HepG2 (cell line): ENCODE data around the gene CLIP2. TPM values are rescaled to one million over a fixed set of nuclear protein-coding genes. Genes with fewer than 3 reads are reported as not detected.

Experiments used
- EP300 ChIP-seq, 3 experiments: sonication (generic) in 1 of 3; formaldehyde crosslinking in 1 of 3; IDR thresholded peaks; 2 replicates each; pipeline versions ENCODE4 v1.5.1 to v1.6.1; 2011 to 2020; ENCODE audit warnings: low read depth in 2 of 3, low read length in 2 of 3, borderline replicate concordance in 1 of 3, improper control_type of control experiment in 1 of 3, mild to moderate bottlenecking in 1 of 3, missing genetic modification reagents in 1 of 3, moderate library complexity in 1 of 3
- PAXIP1 ChIP-seq: sonication (generic); formaldehyde crosslinking; conservative IDR thresholded peaks from 2 replicates; pipeline ENCODE4 v1.4.0; 2020; ENCODE audit warnings: mild to moderate bottlenecking, missing genetic modification reagents, moderate library complexity
- PPARG ChIP-seq: conservative IDR thresholded peaks from 2 replicates; pipeline ENCODE4 v1.6.1; 2016; ENCODE audit warnings: missing biosample characterization, missing genetic modification reagents
- TMF1 ChIP-seq: sonication (generic); formaldehyde crosslinking; IDR thresholded peaks from 2 replicates; pipeline ENCODE4 v1.8.1; 2022; ENCODE audit warnings: low read depth, missing genetic modification reagents
- TP53 ChIP-seq: sonication (generic); formaldehyde crosslinking; conservative IDR thresholded peaks from 2 replicates; pipeline ENCODE4 v1.4.0; 2020; ENCODE audit warnings: missing genetic modification reagents
- ZBTB10 ChIP-seq: sonication (generic); formaldehyde crosslinking; IDR thresholded peaks from 2 replicates; pipeline ENCODE4 v1.4.0; 2020; ENCODE audit warnings: missing genetic modification reagents, borderline replicate concordance
- ZNF639 ChIP-seq: conservative IDR thresholded peaks from 2 replicates; pipeline ENCODE4 v1.6.1; 2018; ENCODE audit warnings: missing genetic modification reagents
- ZNF747 ChIP-seq: sonication (generic); formaldehyde crosslinking; IDR thresholded peaks from 2 replicates; pipeline ENCODE4 v1.8.1; 2023; ENCODE audit warnings: missing genetic modification reagents, mild to moderate bottlenecking, borderline replicate concordance
- ZNF777 ChIP-seq: sonication (generic); formaldehyde crosslinking; IDR thresholded peaks from 2 replicates; pipeline ENCODE4 v1.4.0; 2020; ENCODE audit warnings: missing genetic modification reagents
- ZZZ3 ChIP-seq: sonication (generic); formaldehyde crosslinking; IDR thresholded peaks from 2 replicates; pipeline ENCODE4 v1.4.0; 2020; ENCODE audit warnings: missing genetic modification reagents, mild to moderate bottlenecking, borderline replicate concordance
- polyA plus RNA-seq, 8 experiments: library from polyadenylated mRNA; depleted of rRNA in 3 of 8; stranded (reverse) in 7 of 8; unstranded in 1 of 8; fragments of >200 nt; fragmentation: Illumina TruSeq in 4 of 8; extraction: Trizol in 4 of 8; gene quantifications; 2 replicates each; pipeline versions ENCODE4 v1.2.1 to v1.2.3, GENCODE V29; 2011 to 2016; ENCODE audit warnings: low read depth in 4 of 8, missing spikeins in 1 of 8, mixed read lengths in 1 of 8; ENCODE audit not compliant: insufficient read depth in 1 of 8
- total RNA-seq, 5 experiments: library from RNA; depleted of rRNA; stranded (reverse); fragments of >200 nt; fragmentation: Illumina TruSeq; extraction: Trizol; gene quantifications; 2 replicates each; pipeline ENCODE4 v1.2.3, GENCODE V29; 2016; ENCODE audit warnings: low read depth in 1 of 5
- TF ChIP-seq, protein P1 (sequence below): sonication (generic); formaldehyde crosslinking; IDR thresholded peaks from 2 replicates; pipeline ENCODE4 v1.4.0; 2020; ENCODE audit warnings: missing genetic modification reagents
- TF ChIP-seq, protein P2 (sequence below): sonication (generic); IDR thresholded peaks from 2 replicates; pipeline ENCODE4 v1.6.1; 2016; ENCODE audit warnings: low read depth, borderline replicate concordance

CLIP2 gene
- total and polyA plus RNA-seq, 2 of the 13 experiments (the other 11 are each of a cell fraction or from before 2014, with no cell fraction given): 6.5 to 17.4 TPM

DNA sequence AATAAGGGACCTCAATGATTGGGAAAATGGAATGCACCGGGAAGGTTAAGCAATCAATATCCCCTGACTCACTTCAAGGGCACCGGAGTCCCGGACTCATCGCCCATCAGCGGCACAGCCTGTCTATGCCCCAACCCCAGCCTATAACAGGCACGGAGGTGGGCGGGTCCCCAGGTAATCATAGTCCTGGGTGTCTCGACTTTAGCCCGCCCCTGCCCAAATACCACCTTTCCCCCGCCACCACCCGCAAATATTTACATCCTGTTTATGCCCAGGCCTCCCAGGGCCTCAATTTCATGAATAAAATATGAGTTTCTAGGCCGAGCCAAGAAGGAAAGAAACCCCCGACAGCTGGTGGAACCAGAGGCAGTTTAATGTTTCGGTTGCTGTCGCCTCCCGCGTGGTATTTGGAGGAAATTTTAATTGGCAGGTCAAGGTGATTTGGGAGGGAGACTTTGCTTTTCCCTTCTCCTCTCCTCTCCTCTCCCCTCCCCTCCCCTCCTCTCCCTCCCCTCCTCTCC, 19.4 kb upstream of the CLIP2 start (continued):
- TF ChIP-seq, protein P1, sequence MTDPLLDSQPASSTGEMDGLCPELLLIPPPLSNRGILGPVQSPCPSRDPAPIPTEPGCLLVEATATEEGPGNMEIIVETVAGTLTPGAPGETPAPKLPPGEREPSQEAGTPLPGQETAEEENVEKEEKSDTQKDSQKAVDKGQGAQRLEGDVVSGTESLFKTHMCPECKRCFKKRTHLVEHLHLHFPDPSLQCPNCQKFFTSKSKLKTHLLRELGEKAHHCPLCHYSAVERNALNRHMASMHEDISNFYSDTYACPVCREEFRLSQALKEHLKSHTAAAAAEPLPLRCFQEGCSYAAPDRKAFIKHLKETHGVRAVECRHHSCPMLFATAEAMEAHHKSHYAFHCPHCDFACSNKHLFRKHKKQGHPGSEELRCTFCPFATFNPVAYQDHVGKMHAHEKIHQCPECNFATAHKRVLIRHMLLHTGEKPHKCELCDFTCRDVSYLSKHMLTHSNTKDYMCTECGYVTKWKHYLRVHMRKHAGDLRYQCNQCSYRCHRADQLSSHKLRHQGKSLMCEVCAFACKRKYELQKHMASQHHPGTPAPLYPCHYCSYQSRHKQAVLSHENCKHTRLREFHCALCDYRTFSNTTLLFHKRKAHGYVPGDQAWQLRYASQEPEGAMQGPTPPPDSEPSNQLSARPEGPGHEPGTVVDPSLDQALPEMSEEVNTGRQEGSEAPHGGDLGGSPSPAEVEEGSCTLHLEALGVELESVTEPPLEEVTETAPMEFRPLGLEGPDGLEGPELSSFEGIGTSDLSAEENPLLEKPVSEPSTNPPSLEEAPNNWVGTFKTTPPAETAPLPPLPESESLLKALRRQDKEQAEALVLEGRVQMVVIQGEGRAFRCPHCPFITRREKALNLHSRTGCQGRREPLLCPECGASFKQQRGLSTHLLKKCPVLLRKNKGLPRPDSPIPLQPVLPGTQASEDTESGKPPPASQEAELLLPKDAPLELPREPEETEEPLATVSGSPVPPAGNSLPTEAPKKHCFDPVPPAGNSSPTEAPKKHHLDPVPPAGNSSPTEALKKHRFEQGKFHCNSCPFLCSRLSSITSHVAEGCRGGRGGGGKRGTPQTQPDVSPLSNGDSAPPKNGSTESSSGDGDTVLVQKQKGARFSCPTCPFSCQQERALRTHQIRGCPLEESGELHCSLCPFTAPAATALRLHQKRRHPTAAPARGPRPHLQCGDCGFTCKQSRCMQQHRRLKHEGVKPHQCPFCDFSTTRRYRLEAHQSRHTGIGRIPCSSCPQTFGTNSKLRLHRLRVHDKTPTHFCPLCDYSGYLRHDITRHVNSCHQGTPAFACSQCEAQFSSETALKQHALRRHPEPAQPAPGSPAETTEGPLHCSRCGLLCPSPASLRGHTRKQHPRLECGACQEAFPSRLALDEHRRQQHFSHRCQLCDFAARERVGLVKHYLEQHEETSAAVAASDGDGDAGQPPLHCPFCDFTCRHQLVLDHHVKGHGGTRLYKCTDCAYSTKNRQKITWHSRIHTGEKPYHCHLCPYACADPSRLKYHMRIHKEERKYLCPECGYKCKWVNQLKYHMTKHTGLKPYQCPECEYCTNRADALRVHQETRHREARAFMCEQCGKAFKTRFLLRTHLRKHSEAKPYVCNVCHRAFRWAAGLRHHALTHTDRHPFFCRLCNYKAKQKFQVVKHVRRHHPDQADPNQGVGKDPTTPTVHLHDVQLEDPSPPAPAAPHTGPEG (CRISPR knock-in tag): peak; percentile 100
- TF ChIP-seq TMF1 (CRISPR knock-in tag): no peak
- TF ChIP-seq ZNF777: peak; percentile 83
- TF ChIP-seq ZZZ3 (CRISPR knock-in tag): no peak
- TF ChIP-seq EP300 (IDR thresholded peaks at IDR 0.05; ENCODE audit: low read depth in 2 of 2, low read length in 2 of 2): no peak
- TF ChIP-seq EP300 (CRISPR knock-in tag; IDR thresholded peaks at IDR 0.05; ENCODE audit: borderline replicate concordance): no peak
- no peak for TF ChIP-seq TP53 (CRISPR knock-in tag)
- peak; percentile 46 for TF ChIP-seq PAXIP1 (CRISPR knock-in tag)
- TF ChIP-seq ZNF747 (CRISPR knock-in tag): no peak
- TF ChIP-seq, protein P2, sequence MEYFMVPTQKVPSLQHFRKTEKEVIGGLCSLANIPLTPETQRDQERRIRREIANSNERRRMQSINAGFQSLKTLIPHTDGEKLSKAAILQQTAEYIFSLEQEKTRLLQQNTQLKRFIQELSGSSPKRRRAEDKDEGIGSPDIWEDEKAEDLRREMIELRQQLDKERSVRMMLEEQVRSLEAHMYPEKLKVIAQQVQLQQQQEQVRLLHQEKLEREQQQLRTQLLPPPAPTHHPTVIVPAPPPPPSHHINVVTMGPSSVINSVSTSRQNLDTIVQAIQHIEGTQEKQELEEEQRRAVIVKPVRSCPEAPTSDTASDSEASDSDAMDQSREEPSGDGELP: peak; percentile 78
- TF ChIP-seq PPARG (CRISPR knock-in tag): no peak
- no peak for TF ChIP-seq ZBTB10 (CRISPR knock-in tag)
- no peak for TF ChIP-seq ZNF639
